SK-N-MC (cell line): ENCODE measurements around the gene TUFM.
"Not testable (repeated sequence)": the region's sequence is repeated elsewhere in the genome, so short reads cannot be mapped to it uniquely, and the experiment has no call there.

Source experiments
- EZH2 ChIP-seq: fragments of 200-600 bp; sonication (generic); IDR thresholded peaks from one replicate; pipeline ENCODE4 v1.6.1; 2017; ENCODE audit warnings: antibody characterized with exemption
- POLR2AphosphoS5 ChIP-seq: IDR thresholded peaks from 2 replicates; pipeline ENCODE4 v1.6.1; 2012; ENCODE audit warnings: mild to moderate bottlenecking, low read depth, low read length, borderline replicate concordance

- not testable (repeated sequence) for TF ChIP-seq POLR2AphosphoS5, EZH2
Observed at GRCh38 chr16:28807445-28808120, 38.6 kb downstream of the TUFM start.
